GM23338 (cell line): ENCODE data around the gene TICAM2. TPM values are rescaled to one million over a fixed set of nuclear protein-coding genes. Genes with fewer than 3 reads are reported as not detected.

Experiments
- ATAC-seq: fragments of 200-7000 bp; cut with Tn5 transposase; 3 replicates; pipeline ENCODE4 v1.9.1; 2020
- DNase-seq: peaks from one replicate; pipeline ENCODE4 v3.0.0-alpha.2; 2015; ENCODE audit warnings: low spot score
- H2AFZ ChIP-seq: fragments of 200-600 bp; sonication (generic); 2 replicates; pipeline ENCODE4 v1.8.0; 2016; ENCODE audit warnings: antibody characterized with exemption, mild to moderate bottlenecking, moderate library complexity
- H3F3A ChIP-seq: fragments of 200-600 bp; sonication (generic); replicated peaks from 2 replicates; pipeline ENCODE4 v1.8.0; 2017; ENCODE audit warnings: antibody characterized with exemption, mixed run types, low read depth
- H3K27ac ChIP-seq: fragments of 200-600 bp; sonication (generic); 2 replicates; pipeline ENCODE4 v1.6.1; 2016; ENCODE audit warnings: low read depth
- H3K27me3 ChIP-seq: fragments of 200-600 bp; sonication (generic); 2 replicates; pipeline ENCODE4 v1.8.0; 2016; ENCODE audit warnings: mild to moderate bottlenecking, mixed run types, moderate library complexity; ENCODE audit not compliant: insufficient read depth
- H3K36me3 ChIP-seq: fragments of 200-600 bp; sonication (generic); 2 replicates; pipeline ENCODE4 v1.8.0; 2016; ENCODE audit warnings: mild to moderate bottlenecking; ENCODE audit not compliant: insufficient read depth
- H3K4me1 ChIP-seq: fragments of 200-600 bp; sonication (generic); 2 replicates; pipeline ENCODE4 v1.8.0; 2016; ENCODE audit warnings: mild to moderate bottlenecking, moderate library complexity; ENCODE audit not compliant: insufficient read depth
- H3K4me2 ChIP-seq: fragments of 200-600 bp; sonication (generic); 2 replicates; pipeline ENCODE4 v1.7.1; 2017; ENCODE audit warnings: mixed run types
- H3K4me3 ChIP-seq: fragments of 200-600 bp; sonication (generic); 2 replicates; pipeline ENCODE4 v1.6.1; 2016; ENCODE audit warnings: mixed run types
- H3K79me2 ChIP-seq: fragments of 200-600 bp; sonication (generic); replicated peaks from 2 replicates; pipeline ENCODE4 v1.8.0; 2017; ENCODE audit warnings: mild to moderate bottlenecking; ENCODE audit not compliant: insufficient read depth
- H3K9me2 ChIP-seq: fragments of 200-600 bp; sonication (generic); 2 replicates; pipeline ENCODE4 v1.8.0; 2017; ENCODE audit not compliant: insufficient read depth
- H4K20me1 ChIP-seq: fragments of 200-600 bp; sonication (generic); replicated peaks from 2 replicates; pipeline ENCODE4 v1.8.0; 2017; ENCODE audit warnings: mild to moderate bottlenecking; ENCODE audit not compliant: insufficient read depth
- H3K27ac Mint-ChIP-seq: 2 replicates; pipeline ENCODE4 v1.8.0; 2020; ENCODE audit warnings: inconsistent platforms, mild to moderate bottlenecking, moderate library complexity, mixed read lengths
- H3K27me3 Mint-ChIP-seq: 3 replicates; pipeline ENCODE4 v1.8.0; 2022; ENCODE audit warnings: low read depth, mild to moderate bottlenecking, moderate library complexity, mixed read lengths, inconsistent platforms; ENCODE audit not compliant: insufficient read depth, poor library complexity
- H3K36me3 Mint-ChIP-seq: 3 replicates; pipeline ENCODE4 v1.8.0; 2021; ENCODE audit warnings: low read depth, mild to moderate bottlenecking, inconsistent platforms, moderate library complexity, mixed read lengths
- H3K4me1 Mint-ChIP-seq: 3 replicates; pipeline ENCODE4 v1.8.0; 2020; ENCODE audit warnings: mild to moderate bottlenecking, inconsistent platforms, mixed read lengths
- H3K4me3 Mint-ChIP-seq: 3 replicates; pipeline ENCODE4 v1.8.0; 2021; ENCODE audit warnings: moderate library complexity, mild to moderate bottlenecking, inconsistent platforms, mixed read lengths
- H3K9me3 Mint-ChIP-seq: 3 replicates; pipeline ENCODE4 v1.8.0; 2020; ENCODE audit warnings: moderate library complexity, mild to moderate bottlenecking, inconsistent platforms, mixed read lengths
- CREB1 ChIP-seq: fragments of 250-450 bp; sonication (Bioruptor Pico); IDR thresholded peaks from 2 replicates; pipeline ENCODE4 v1.5.0; 2020; ENCODE audit warnings: low read depth, mild to moderate bottlenecking, moderate library complexity
- ETS1 ChIP-seq: IDR thresholded peaks from 2 replicates; pipeline ENCODE4 v1.6.1; 2016; ENCODE audit warnings: antibody characterized with exemption
- EZH2 ChIP-seq: fragments of 200-600 bp; sonication (generic); IDR thresholded peaks from one replicate; pipeline ENCODE4 v1.8.0; 2017; ENCODE audit warnings: antibody characterized with exemption, mild to moderate bottlenecking, low read depth; ENCODE audit not compliant: unreplicated experiment
- NANOG ChIP-seq: IDR thresholded peaks from 2 replicates; pipeline ENCODE4 v1.6.1; 2016; ENCODE audit warnings: antibody characterized with exemption, borderline replicate concordance
- REST ChIP-seq: IDR thresholded peaks from one replicate; pipeline ENCODE4 v1.6.1; 2018; ENCODE audit warnings: antibody characterized with exemption; ENCODE audit not compliant: unreplicated experiment
- STAT1 ChIP-seq: IDR thresholded peaks from one replicate; pipeline ENCODE4 v1.6.1; 2016; ENCODE audit warnings: antibody characterized with exemption; ENCODE audit not compliant: unreplicated experiment
- ZNF114 ChIP-seq: fragments of 250-450 bp; sonication (Bioruptor Pico); IDR thresholded peaks from 2 replicates; pipeline ENCODE4 v1.5.0; 2020; ENCODE audit warnings: mild to moderate bottlenecking, moderate library complexity
- ZNF331 ChIP-seq: fragments of 250-450 bp; sonication (Bioruptor Pico); IDR thresholded peaks from 2 replicates; pipeline ENCODE4 v1.5.0; 2020; ENCODE audit warnings: low read depth, mild to moderate bottlenecking, moderate library complexity
- ZNF462 ChIP-seq: fragments of 250-450 bp; sonication (Bioruptor Pico); IDR thresholded peaks from 2 replicates; pipeline ENCODE4 v1.5.0; 2020; ENCODE audit warnings: mild to moderate bottlenecking, moderate library complexity
- polyA plus RNA-seq: library from polyadenylated mRNA; unstranded; fragments of >200 nt; fragmentation: Nextera tagmentation; extraction: Ambion mirVana; gene quantifications from 2 replicates; pipeline ENCODE4 v1.2.1, GENCODE V29; 2016
- total RNA-seq: library from RNA; depleted of rRNA; stranded (reverse); fragments of >200 nt; shearing (Covaris generic); gene quantifications from 2 replicates; pipeline ENCODE4 v1.2.3, GENCODE V29; 2014

Gene TICAM2
- total and polyA plus RNA-seq, 2 experiments from 2014 or later, result 1.0 TPM; not detected in 1

GRCh38 chr5:115600766-115601165, 1.5 kb downstream of the TICAM2 start (continued):
- TF ChIP-seq ZNF462 (CRISPR knock-in tag), result no peak

GRCh38 chr5:115599924-115600323, 2.4 kb downstream of the TICAM2 start:
- Mint-ChIP-seq H3K36me3 (no peaks in the 10 kb centered on the region; the same call in 1 of the 3 replicates), H3K4me1 (peaks cover 23% of the 10 kb centered on the region), H3K27me3 (peaks cover 3% of the 10 kb centered on the region), H3K9me3 (no peaks in the 10 kb centered on the region), H3K27ac (no peak overlapping the region), H3K4me3 (no peak overlapping the region)
- no peaks in the 10 kb centered on the region for H3K79me2 ChIP-seq
- peaks cover 6% of the 10 kb centered on the region; the same call in 1 of the 2 replicates for H3F3A ChIP-seq
- H3K4me2 ChIP-seq, result peak overlapping the region; percentile 37
- H4K20me1 ChIP-seq, result no peaks in the 10 kb centered on the region; the same call in 1 of the 2 replicates
- H3K27me3 ChIP-seq, result peaks cover 5% of the 10 kb centered on the region; the same call in 1 of the 2 replicates
- peaks cover 19% of the 10 kb centered on the region for H3K4me1 ChIP-seq
- no peak overlapping the region for H3K27ac ChIP-seq
- DNase-seq, result peak; percentile 58
- no peak overlapping the region for H3K4me3 ChIP-seq
- H3K36me3 ChIP-seq, result no peaks in the 10 kb centered on the region
- H2AFZ ChIP-seq, result no peak overlapping the region
- ATAC-seq, result no peak; the same call in 2 of the 3 replicates
- H3K9me2 ChIP-seq, result no peaks in the 10 kb centered on the region
- TF ChIP-seq NANOG, result no peak
- TF ChIP-seq REST, result no peak
- TF ChIP-seq ZNF114, result no peak
- TF ChIP-seq ETS1, result no peak
- no peak for TF ChIP-seq EZH2
- TF ChIP-seq STAT1, result no peak
- TF ChIP-seq CREB1 (CRISPR knock-in tag), result no peak
- no peak for TF ChIP-seq ZNF331 (CRISPR knock-in tag)
